HepG2 (cell line): ENCODE measurements around the gene CGGBP1. TPM values are rescaled to one million over a fixed set of nuclear protein-coding genes. Genes with fewer than 3 reads are reported as not detected.

Source experiments
- ATAC-seq: fragments of 200-7000 bp; cut with Tn5 transposase; 3 replicates; pipeline ENCODE4 v1.9.1; 2020; ENCODE audit warnings: mild to moderate bottlenecking, moderate library complexity
- BruUV-seq: library from RNA; stranded (reverse); fragments of 400-500 nt; replicated peaks from 2 replicates; lab custom pipeline; 2021; lab: Mats Ljungman, UMichigan
- CTCF ChIA-PET: fragments of 300-600 bp; formaldehyde crosslinking; extraction: SDS; loops from one replicate; lab custom pipeline; 2021; ENCODE audit warnings: low total read pairs, inconsistent platforms, low intra/inter-chr PET ratio; lab: Yijun Ruan, JAX
- POLR2A ChIA-PET: fragments of 350-600 bp; sonication (Branson Sonifier 250); formaldehyde crosslinking; loops from one replicate; lab custom pipeline; 2020; ENCODE audit warnings: antibody characterized with exemption, inconsistent platforms; lab: Yijun Ruan, JAX
- DNase-seq: peaks from one replicate; pipeline ENCODE4 v3.0.0-alpha.2; 2015; ENCODE audit warnings: low spot score
- FAIRE-seq: peaks from 3 replicates; lab custom pipeline; 2011; peaks lifted over from hg19 to GRCh38; lab: Jason Lieb, UNC
- H2AFZ ChIP-seq: one replicate; pipeline ENCODE4 v1.6.1; 2011; ENCODE audit warnings: low read length, inconsistent platforms
- H3K27ac ChIP-seq: fragments of 300-600 bp; 3 replicates; pipeline ENCODE4 v1.8.0; 2011; ENCODE audit warnings: mixed run types, mild to moderate bottlenecking, mixed read lengths, low read length, inconsistent platforms; ENCODE audit not compliant: insufficient read depth; ENCODE audit errors: extremely low read length
- H3K27me3 ChIP-seq, 2 experiments: fragments of 200-600 bp in 1 of 2; 2 replicates in 1 of 2; 3 replicates in 1 of 2; pipeline versions ENCODE4 v1.6.0 to v1.8.0; 2011; ENCODE audit warnings: low read length in 2 of 2, mild to moderate bottlenecking in 2 of 2, moderate library complexity in 2 of 2, inconsistent platforms in 1 of 2; ENCODE audit not compliant: insufficient read depth in 2 of 2, control insufficient read depth in 1 of 2
- H3K36me3 ChIP-seq, 2 experiments: fragments of 200-600 bp in 1 of 2; replicated peaks in 1 of 2; 2 replicates in 1 of 2; 3 replicates in 1 of 2; pipeline versions ENCODE4 v1.5.1 to v1.8.0; 2011; ENCODE audit warnings: low read length in 2 of 2, inconsistent platforms in 1 of 2; ENCODE audit not compliant: insufficient read depth in 2 of 2, control insufficient read depth in 1 of 2
- H3K4me1 ChIP-seq: 2 replicates; pipeline ENCODE4 v1.5.1; 2012; ENCODE audit warnings: low read length, inconsistent platforms; ENCODE audit not compliant: insufficient read depth
- H3K4me2 ChIP-seq: 2 replicates; pipeline ENCODE4 v1.6.0; 2011; ENCODE audit warnings: low read depth, low read length, inconsistent platforms
- H3K4me3 ChIP-seq, 3 experiments: fragments of 200-600 bp in 1 of 3; sonication (generic), shearing (Covaris generic) in 1 of 3; replicated peaks in 1 of 3; 2 replicates each; pipeline ENCODE4 v1.5.1; 2011 to 2016; ENCODE audit warnings: low read length in 3 of 3, inconsistent platforms in 2 of 3, low read depth in 2 of 3, mild to moderate bottlenecking in 2 of 3, control low read depth in 1 of 3, mixed read lengths in 1 of 3; ENCODE audit not compliant: insufficient read depth in 1 of 3
- H3K79me2 ChIP-seq: one replicate; pipeline ENCODE4 v1.6.1; 2011; ENCODE audit warnings: low read length, inconsistent platforms; ENCODE audit not compliant: insufficient read depth
- H3K9ac ChIP-seq: 2 replicates; pipeline ENCODE4 v1.6.0; 2011; ENCODE audit warnings: mild to moderate bottlenecking, low read depth, low read length, inconsistent platforms; ENCODE audit not compliant: insufficient read depth
- H3K9me3 ChIP-seq: 2 replicates; pipeline ENCODE4 v1.5.1; 2012; ENCODE audit warnings: mild to moderate bottlenecking, low read length
- H4K20me1 ChIP-seq: 2 replicates; pipeline ENCODE4 v1.6.0; 2011; ENCODE audit warnings: inconsistent platforms, mild to moderate bottlenecking, low read length, moderate library complexity; ENCODE audit not compliant: insufficient read depth
- MYNN ChIP-seq: sonication (generic); formaldehyde crosslinking; IDR thresholded peaks from 2 replicates; pipeline ENCODE4 v1.4.0; 2020; ENCODE audit warnings: mild to moderate bottlenecking, low read depth, missing genetic modification reagents
- MZF1 ChIP-seq: sonication (generic); formaldehyde crosslinking; IDR thresholded peaks from 2 replicates; pipeline ENCODE4 v1.8.1; 2023; ENCODE audit warnings: mild to moderate bottlenecking, missing genetic modification reagents, borderline replicate concordance
- PAWR ChIP-seq: sonication (generic); formaldehyde crosslinking; IDR thresholded peaks from 2 replicates; pipeline ENCODE4 v1.4.0; 2020; ENCODE audit warnings: missing genetic modification reagents, mild to moderate bottlenecking, borderline replicate concordance
- THYN1 ChIP-seq: sonication (generic); formaldehyde crosslinking; IDR thresholded peaks from 2 replicates; pipeline ENCODE4 v1.8.1; 2023; ENCODE audit warnings: low read depth, mild to moderate bottlenecking, moderate library complexity, missing genetic modification reagents, borderline replicate concordance
- ZNF10 ChIP-seq: sonication (generic); formaldehyde crosslinking; IDR thresholded peaks from 2 replicates; pipeline ENCODE4 v1.4.0; 2020; ENCODE audit warnings: mild to moderate bottlenecking, low read depth, missing genetic modification reagents, borderline replicate concordance
- ZNF17 ChIP-seq: sonication (generic); formaldehyde crosslinking; IDR thresholded peaks from 2 replicates; pipeline ENCODE4 v1.5.0; 2020; ENCODE audit warnings: mild to moderate bottlenecking, missing genetic modification reagents
- ZNF333 ChIP-seq: sonication (generic); formaldehyde crosslinking; IDR thresholded peaks from 2 replicates; pipeline ENCODE4 v1.4.0; 2020; ENCODE audit warnings: mild to moderate bottlenecking, missing genetic modification reagents, borderline replicate concordance
- ZNF337 ChIP-seq: sonication (generic); formaldehyde crosslinking; IDR thresholded peaks from 2 replicates; pipeline ENCODE4 v1.5.1; 2020; ENCODE audit warnings: missing genetic modification reagents, low read depth, mild to moderate bottlenecking, borderline replicate concordance
- ZNF484 ChIP-seq: sonication (generic); formaldehyde crosslinking; IDR thresholded peaks from 2 replicates; pipeline ENCODE4 v1.5.1; 2020; ENCODE audit warnings: mild to moderate bottlenecking, low read depth, missing genetic modification reagents, borderline replicate concordance
- ZNF605 ChIP-seq: sonication (generic); formaldehyde crosslinking; IDR thresholded peaks from 2 replicates; pipeline ENCODE4 v1.8.0; 2022; ENCODE audit warnings: mild to moderate bottlenecking, missing genetic modification reagents
- ZNF619 ChIP-seq: sonication (generic); formaldehyde crosslinking; IDR thresholded peaks from 2 replicates; pipeline ENCODE4 v1.4.0; 2020; ENCODE audit warnings: mild to moderate bottlenecking, missing genetic modification reagents
- ZNF883 ChIP-seq: sonication (generic); formaldehyde crosslinking; IDR thresholded peaks from 2 replicates; pipeline ENCODE4 v1.5.1; 2020; ENCODE audit warnings: mild to moderate bottlenecking, missing genetic modification reagents; ENCODE audit errors: not compliant biosample characterization
- WGBS: methylation state at CpG from one replicate; pipeline ENCODE4 v1.1.6; 2017; ENCODE audit warnings: low lambda C conversion rate; 5-methylcytosine and 5-hydroxymethylcytosine counted together
- in situ Hi-C: cut with HindIII; loops from 2 replicates; pipeline ENCODE4 v1.10.0; 2017; ENCODE audit warnings: low pct_unique_long_range_greater_than_20kb; ENCODE audit not compliant: extremely low pct_ligation_motif_present
- intact Hi-C: fragments of 100-400 bp; cut with micrococcal nuclease; formaldehyde crosslinking; loops from one replicate; pipeline ENCODE4 v1.10.0; 2022; ENCODE audit not compliant: unreplicated experiment
- polyA plus RNA-seq, 8 experiments: library from polyadenylated mRNA; depleted of rRNA in 3 of 8; stranded (reverse) in 7 of 8; unstranded in 1 of 8; fragments of >200 nt; fragmentation: Illumina TruSeq in 4 of 8; extraction: Trizol in 4 of 8; gene quantifications; 2 replicates each; pipeline versions ENCODE4 v1.2.1 to v1.2.3, GENCODE V29; 2011 to 2016; ENCODE audit warnings: low read depth in 4 of 8, missing spikeins in 1 of 8, mixed read lengths in 1 of 8; ENCODE audit not compliant: insufficient read depth in 1 of 8
- total RNA-seq, 5 experiments: library from RNA; depleted of rRNA; stranded (reverse); fragments of >200 nt; fragmentation: Illumina TruSeq; extraction: Trizol; gene quantifications; 2 replicates each; pipeline ENCODE4 v1.2.3, GENCODE V29; 2016; ENCODE audit warnings: low read depth in 1 of 5
- TF ChIP-seq, protein P1 (sequence below): sonication (generic); formaldehyde crosslinking; IDR thresholded peaks from 2 replicates; pipeline ENCODE4 v1.4.0; 2020; ENCODE audit warnings: mild to moderate bottlenecking, missing genetic modification reagents
- TF ChIP-seq, protein P2 (sequence below): sonication (generic); formaldehyde crosslinking; IDR thresholded peaks from 2 replicates; pipeline ENCODE4 v1.4.0; 2020; ENCODE audit warnings: missing genetic modification reagents
- TF ChIP-seq, protein P3 (sequence below): sonication (generic); formaldehyde crosslinking; IDR thresholded peaks from 2 replicates; pipeline ENCODE4 v1.4.0; 2020; ENCODE audit warnings: missing genetic modification reagents, borderline replicate concordance
- TF ChIP-seq, protein P4 (sequence below): IDR thresholded peaks from 2 replicates; pipeline ENCODE4 v1.6.1; 2012; ENCODE audit warnings: inconsistent platforms
- TF ChIP-seq, protein P5 (sequence below): IDR thresholded peaks from 2 replicates; pipeline ENCODE4 v1.6.1; 2016; ENCODE audit warnings: mild to moderate bottlenecking

Gene CGGBP1
- total and polyA plus RNA-seq, 2 of the 13 experiments (the other 11 are each of a cell fraction or from before 2014, with no cell fraction given): 38.9 to 47.0 TPM

DNA sequence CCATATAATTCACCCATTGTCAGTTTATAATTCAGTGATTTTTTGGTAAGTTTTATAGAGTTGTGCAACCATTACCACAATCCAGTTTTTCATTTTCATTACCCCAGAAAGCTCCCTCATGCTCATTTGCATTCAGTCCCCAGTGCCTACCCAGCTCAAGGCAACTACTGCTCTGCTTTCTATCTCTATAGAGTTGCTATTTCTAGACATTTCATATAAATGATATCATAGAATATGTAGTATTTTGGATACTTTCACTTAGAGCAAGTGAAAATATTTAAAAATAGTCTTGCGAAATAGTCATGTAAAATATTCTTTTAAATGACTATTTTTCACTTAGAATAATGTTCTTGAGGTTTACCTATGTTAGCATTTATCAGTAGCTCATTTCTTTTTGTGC, 42.3 kb upstream of the CGGBP1 start (continued):
- TF ChIP-seq ZNF484 (CRISPR knock-in tag): no peak

DNA sequence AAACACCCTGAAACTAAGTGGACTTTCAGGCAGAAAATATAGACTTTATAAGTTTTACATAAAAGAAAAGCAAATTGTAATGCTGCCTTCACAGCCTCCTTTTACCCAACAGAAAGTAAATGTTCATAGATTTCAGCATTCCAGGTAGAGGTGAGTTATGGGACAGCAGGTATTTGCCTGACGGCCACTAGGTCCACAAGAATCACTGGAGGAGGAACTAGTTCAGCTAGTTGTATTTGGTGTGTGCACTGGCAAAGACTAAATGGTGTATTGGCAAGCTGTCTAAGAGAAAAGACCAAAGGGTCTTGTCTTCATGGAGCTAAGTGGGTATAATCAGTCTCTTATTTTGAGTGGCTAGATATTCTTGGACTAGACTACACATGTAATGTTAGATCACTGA, 34.5 kb upstream of the CGGBP1 start:
- H2AFZ ChIP-seq: no peak overlapping the region
- H3K9me3 ChIP-seq: no peaks in the 10 kb centered on the region
- H3K27ac ChIP-seq: no peak overlapping the region
- ATAC-seq (no peak), FAIRE-seq (no peak), DNase-seq (no peak)
- no peak overlapping the region for H3K4me2 ChIP-seq
- H3K27me3 ChIP-seq: no peaks in the 10 kb centered on the region
- WGBS: 91% methylated on average over 1 of the region's 1 CpG
- in situ Hi-C loops (no loop called here), intact Hi-C loops (no loop called here)
- CTCF ChIA-PET: no interaction called here
- peaks cover 0 to 5% of the 10 kb centered on the region in 2 experiments; a peak in 2 of 5 replicates for H3K36me3 ChIP-seq
- POLR2A ChIA-PET: no interaction called here
- no peaks in the 10 kb centered on the region for H3K4me1 ChIP-seq
- no peak overlapping the region for H3K4me3 ChIP-seq
- H3K79me2 ChIP-seq: no peaks in the 10 kb centered on the region
- H3K9ac ChIP-seq: no peak overlapping the region
- no TSS peak for BruUV-seq
- H4K20me1 ChIP-seq: 0 out of 2 replicates have a peak, but pooled peaks cover 3% of the 10 kb centered on the region
- TF ChIP-seq ZNF17: no peak
- no peak for TF ChIP-seq ZNF619
- TF ChIP-seq, protein P1, sequence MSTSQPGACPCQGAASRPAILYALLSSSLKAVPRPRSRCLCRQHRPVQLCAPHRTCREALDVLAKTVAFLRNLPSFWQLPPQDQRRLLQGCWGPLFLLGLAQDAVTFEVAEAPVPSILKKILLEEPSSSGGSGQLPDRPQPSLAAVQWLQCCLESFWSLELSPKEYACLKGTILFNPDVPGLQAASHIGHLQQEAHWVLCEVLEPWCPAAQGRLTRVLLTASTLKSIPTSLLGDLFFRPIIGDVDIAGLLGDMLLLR: no peak
- TF ChIP-seq, protein P2, sequence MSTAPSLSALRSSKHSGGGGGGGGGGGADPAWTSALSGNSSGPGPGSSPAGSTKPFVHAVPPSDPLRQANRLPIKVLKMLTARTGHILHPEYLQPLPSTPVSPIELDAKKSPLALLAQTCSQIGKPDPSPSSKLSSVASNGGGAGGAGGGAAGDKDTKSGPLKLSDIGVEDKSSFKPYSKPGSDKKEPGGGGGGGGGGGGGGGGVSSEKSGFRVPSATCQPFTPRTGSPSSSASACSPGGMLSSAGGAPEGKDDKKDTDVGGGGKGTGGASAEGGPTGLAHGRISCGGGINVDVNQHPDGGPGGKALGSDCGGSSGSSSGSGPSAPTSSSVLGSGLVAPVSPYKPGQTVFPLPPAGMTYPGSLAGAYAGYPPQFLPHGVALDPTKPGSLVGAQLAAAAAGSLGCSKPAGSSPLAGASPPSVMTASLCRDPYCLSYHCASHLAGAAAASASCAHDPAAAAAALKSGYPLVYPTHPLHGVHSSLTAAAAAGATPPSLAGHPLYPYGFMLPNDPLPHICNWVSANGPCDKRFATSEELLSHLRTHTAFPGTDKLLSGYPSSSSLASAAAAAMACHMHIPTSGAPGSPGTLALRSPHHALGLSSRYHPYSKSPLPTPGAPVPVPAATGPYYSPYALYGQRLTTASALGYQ (CRISPR knock-in tag): no peak
- TF ChIP-seq, protein P3, sequence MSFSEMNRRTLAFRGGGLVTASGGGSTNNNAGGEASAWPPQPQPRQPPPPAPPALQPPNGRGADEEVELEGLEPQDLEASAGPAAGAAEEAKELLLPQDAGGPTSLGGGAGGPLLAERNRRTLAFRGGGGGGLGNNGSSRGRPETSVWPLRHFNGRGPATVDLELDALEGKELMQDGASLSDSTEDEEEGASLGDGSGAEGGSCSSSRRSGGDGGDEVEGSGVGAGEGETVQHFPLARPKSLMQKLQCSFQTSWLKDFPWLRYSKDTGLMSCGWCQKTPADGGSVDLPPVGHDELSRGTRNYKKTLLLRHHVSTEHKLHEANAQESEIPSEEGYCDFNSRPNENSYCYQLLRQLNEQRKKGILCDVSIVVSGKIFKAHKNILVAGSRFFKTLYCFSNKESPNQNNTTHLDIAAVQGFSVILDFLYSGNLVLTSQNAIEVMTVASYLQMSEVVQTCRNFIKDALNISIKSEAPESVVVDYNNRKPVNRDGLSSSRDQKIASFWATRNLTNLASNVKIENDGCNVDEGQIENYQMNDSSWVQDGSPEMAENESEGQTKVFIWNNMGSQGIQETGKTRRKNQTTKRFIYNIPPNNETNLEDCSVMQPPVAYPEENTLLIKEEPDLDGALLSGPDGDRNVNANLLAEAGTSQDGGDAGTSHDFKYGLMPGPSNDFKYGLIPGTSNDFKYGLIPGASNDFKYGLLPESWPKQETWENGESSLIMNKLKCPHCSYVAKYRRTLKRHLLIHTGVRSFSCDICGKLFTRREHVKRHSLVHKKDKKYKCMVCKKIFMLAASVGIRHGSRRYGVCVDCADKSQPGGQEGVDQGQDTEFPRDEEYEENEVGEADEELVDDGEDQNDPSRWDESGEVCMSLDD (CRISPR knock-in tag): no peak
- TF ChIP-seq ZNF337 (CRISPR knock-in tag): no peak
- no peak for TF ChIP-seq MYNN (CRISPR knock-in tag)
- no peak for TF ChIP-seq THYN1
- no peak for TF ChIP-seq ZNF883 (CRISPR knock-in tag)
- no peak for TF ChIP-seq ZNF10 (CRISPR knock-in tag)
- TF ChIP-seq ZNF333 (CRISPR knock-in tag): no peak
- TF ChIP-seq, protein P4, sequence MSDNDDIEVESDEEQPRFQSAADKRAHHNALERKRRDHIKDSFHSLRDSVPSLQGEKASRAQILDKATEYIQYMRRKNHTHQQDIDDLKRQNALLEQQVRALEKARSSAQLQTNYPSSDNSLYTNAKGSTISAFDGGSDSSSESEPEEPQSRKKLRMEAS: no peak
- TF ChIP-seq, protein P5, sequence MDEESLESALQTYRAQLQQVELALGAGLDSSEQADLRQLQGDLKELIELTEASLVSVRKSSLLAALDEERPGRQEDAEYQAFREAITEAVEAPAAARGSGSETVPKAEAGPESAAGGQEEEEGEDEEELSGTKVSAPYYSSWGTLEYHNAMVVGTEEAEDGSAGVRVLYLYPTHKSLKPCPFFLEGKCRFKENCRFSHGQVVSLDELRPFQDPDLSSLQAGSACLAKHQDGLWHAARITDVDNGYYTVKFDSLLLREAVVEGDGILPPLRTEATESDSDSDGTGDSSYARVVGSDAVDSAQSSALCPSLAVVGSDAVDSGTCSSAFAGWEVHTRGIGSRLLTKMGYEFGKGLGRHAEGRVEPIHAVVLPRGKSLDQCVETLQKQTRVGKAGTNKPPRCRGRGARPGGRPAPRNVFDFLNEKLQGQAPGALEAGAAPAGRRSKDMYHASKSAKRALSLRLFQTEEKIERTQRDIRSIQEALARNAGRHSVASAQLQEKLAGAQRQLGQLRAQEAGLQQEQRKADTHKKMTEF: no peak
- no peak for TF ChIP-seq PAWR
- no peak for TF ChIP-seq MZF1 (CRISPR knock-in tag)
- no peak for TF ChIP-seq ZNF605 (CRISPR knock-in tag)
